Neutrophil (primary cell): Measurements from ENCODE around the gene MYO7B.
"Not testable (repeated sequence)": the region's sequence is repeated elsewhere in the genome, so short reads cannot be mapped to it uniquely, and the experiment has no call there.

Source experiments
- H3K27ac ChIP-seq: fragments of 200-600 bp; sonication (generic); 2 replicates; pipeline ENCODE4 v1.5.1; 2016; ENCODE audit warnings: mild to moderate bottlenecking, moderate library complexity
- H3K27me3 ChIP-seq: fragments of 200-600 bp; sonication (generic); 2 replicates; pipeline ENCODE4 v1.6.0; 2016; ENCODE audit warnings: mild to moderate bottlenecking
- H3K36me3 ChIP-seq: fragments of 200-600 bp; sonication (generic); 2 replicates; pipeline ENCODE4 v1.5.1; 2017
- H3K4me1 ChIP-seq, 2 experiments: fragments of 200-600 bp in 1 of 2; sonication (generic) in 1 of 2; 1 replicate in 1 of 2; 2 replicates in 1 of 2; pipeline versions ENCODE4 v1.5.1 to v1.6.1; 2013 to 2016; ENCODE audit warnings: low read depth in 1 of 2, low read length in 1 of 2, mild to moderate bottlenecking in 1 of 2, moderate library complexity in 1 of 2; ENCODE audit not compliant: control insufficient read depth in 1 of 2, insufficient read depth in 1 of 2
- H3K4me3 ChIP-seq, 2 experiments: fragments of 200-600 bp in 1 of 2; sonication (generic) in 1 of 2; 1 replicate in 1 of 2; 2 replicates in 1 of 2; pipeline ENCODE4 v1.5.1; 2013 to 2016; ENCODE audit warnings: low read depth in 1 of 2, low read length in 1 of 2, mild to moderate bottlenecking in 1 of 2, moderate library complexity in 1 of 2
- H3K9me3 ChIP-seq: fragments of 200-600 bp; sonication (generic); 2 replicates; pipeline ENCODE4 v1.5.1; 2016
- TF ChIP-seq, protein P1 (sequence below): fragments of 200-600 bp; sonication (generic); IDR thresholded peaks from 2 replicates; pipeline ENCODE4 v1.5.1; 2016; ENCODE audit warnings: antibody characterized with exemption

The MYO7B gene

DNA sequence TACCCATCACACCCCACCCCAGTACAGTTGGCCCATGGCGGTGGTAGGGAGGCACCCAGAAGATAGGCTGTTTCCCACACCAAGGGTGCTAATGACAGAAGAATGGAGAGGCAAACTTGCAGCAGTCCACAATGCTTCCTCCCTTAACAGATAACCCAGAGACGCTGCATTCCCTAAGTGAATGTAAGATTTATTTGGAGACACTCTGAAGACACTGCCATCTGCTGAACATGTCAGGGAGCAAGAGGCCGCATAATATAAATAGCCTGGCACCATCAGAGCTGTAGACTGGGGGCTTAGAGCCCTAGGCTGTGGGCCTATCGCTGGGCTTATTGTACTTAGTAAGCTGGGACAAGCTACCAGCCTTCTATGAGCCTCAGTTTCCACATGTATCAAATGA is 7.0 kb upstream of the MYO7B start:
- peaks cover 16 to 24% of the 10 kb centered on the region in 2 experiments for H3K4me1 ChIP-seq
- peaks cover 2% of the 10 kb centered on the region for H3K36me3 ChIP-seq
- no peaks in the 10 kb centered on the region for H3K27me3 ChIP-seq
- no peaks in the 10 kb centered on the region for H3K9me3 ChIP-seq
- no peak overlapping the region for H3K27ac ChIP-seq
- H3K4me3 ChIP-seq = no peak overlapping the region
- TF ChIP-seq, protein P1, sequence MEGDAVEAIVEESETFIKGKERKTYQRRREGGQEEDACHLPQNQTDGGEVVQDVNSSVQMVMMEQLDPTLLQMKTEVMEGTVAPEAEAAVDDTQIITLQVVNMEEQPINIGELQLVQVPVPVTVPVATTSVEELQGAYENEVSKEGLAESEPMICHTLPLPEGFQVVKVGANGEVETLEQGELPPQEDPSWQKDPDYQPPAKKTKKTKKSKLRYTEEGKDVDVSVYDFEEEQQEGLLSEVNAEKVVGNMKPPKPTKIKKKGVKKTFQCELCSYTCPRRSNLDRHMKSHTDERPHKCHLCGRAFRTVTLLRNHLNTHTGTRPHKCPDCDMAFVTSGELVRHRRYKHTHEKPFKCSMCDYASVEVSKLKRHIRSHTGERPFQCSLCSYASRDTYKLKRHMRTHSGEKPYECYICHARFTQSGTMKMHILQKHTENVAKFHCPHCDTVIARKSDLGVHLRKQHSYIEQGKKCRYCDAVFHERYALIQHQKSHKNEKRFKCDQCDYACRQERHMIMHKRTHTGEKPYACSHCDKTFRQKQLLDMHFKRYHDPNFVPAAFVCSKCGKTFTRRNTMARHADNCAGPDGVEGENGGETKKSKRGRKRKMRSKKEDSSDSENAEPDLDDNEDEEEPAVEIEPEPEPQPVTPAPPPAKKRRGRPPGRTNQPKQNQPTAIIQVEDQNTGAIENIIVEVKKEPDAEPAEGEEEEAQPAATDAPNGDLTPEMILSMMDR = no peak

DNA sequence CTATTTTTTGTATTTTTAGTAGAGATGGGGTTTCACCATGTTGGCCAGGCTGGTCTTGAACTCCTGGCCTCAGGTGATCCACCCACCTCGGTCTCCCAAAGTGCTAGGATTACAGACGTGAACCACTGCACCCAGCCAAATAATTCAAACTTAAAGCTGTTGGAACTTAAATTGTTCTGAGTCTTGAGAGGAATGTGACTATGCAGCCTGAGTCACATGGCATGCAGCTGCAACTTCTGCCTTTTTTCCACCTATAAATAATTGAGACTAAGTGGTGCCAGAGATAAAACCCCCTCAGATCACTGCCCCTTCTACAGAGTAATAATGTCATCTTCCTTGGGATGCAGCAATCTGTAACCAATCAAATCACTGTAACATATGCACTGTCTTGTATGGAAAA is 6.1 kb upstream of the MYO7B start:
- not testable (repeated sequence) for H3K27ac ChIP-seq, H3K9me3 ChIP-seq, H3K4me3 ChIP-seq, H3K27me3 ChIP-seq, H3K36me3 ChIP-seq
- peaks cover 16 to 20% of the 10 kb centered on the region in 2 experiments for H3K4me1 ChIP-seq

DNA sequence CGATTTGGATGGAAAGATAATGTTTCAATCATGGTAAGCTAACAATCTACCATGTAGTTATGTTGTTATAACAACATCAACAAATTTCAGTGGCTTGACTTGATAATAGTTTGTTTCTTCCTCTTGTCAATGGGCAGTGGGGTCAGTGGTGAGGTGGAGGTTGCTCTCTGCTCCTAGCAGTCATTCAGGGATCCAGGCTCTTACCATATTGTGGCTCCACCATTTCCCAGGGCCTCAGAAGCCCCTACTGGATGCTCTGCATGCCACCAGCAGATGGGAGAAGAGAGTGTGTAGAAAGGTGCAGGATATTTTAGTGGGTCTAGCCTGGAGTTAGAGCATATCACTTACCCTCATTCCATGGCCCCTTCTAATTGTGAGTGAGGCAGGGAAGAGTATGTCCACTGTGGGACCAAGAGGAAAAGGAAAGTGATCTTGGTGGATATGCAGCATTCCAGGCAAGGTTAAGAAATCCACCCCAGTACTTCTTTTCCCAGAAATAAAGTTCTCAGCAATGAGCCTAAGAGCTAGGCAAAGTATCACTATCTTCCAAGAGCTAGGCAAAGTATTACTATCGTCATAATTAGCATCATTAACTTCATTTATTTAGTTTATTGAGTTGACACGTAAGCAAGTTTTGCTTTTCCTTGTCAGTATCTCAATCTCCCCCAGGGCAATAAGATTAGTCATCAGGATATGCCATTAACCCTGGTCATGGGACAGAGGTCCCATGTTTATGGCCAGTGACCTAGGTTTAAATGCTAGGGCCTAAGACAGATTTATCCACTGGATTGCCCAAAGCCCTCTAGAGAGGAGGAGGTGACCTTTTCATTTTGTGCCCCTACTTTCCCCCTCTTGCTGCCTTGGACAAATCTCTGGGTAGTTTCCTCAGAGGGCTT is 5.0 kb upstream of the MYO7B start:
- TF ChIP-seq, protein P1 = no peak
- H3K9me3 ChIP-seq = no peaks in the 10 kb centered on the region
- H3K4me1 ChIP-seq = peaks cover 10% of the 10 kb centered on the region in 2 experiments
- no peaks in the 10 kb centered on the region for H3K36me3 ChIP-seq
- H3K4me3 ChIP-seq = no peak overlapping the region
- no peak overlapping the region for H3K27ac ChIP-seq
- H3K27me3 ChIP-seq = no peaks in the 10 kb centered on the region

GRCh38 chr2:127531221-127531648 is 4.2 kb upstream of the MYO7B start:
- Histone ChIP-seq H3K4me1 (peaks cover 8% of the 10 kb centered on the region in 2 experiments), H3K4me3 (no peak overlapping the region), H3K9me3 (no peaks in the 10 kb centered on the region), H3K27me3 (no peaks in the 10 kb centered on the region), H3K36me3 (no peaks in the 10 kb centered on the region), H3K27ac (no peak overlapping the region)
- TF ChIP-seq, protein P1 = no peak

DNA sequence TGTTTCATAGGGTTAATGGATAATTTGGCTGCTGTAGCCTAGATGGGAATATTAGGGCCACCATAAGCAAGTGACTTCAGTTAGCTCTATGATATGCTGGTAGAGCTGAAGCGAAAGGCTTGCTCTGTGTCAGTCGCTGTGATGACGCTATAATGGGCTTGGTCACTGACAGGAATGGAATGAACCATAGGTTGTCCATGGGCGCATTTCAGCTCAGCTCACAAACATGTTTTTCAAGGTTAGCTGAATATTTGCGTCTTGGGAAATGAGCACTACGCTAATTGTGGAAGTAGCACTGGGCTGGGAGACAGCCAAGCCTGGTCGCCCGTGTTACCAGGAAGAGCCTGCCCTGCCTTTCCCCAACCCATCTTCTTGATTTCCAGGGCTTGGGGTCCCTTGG is 3.2 kb upstream of the MYO7B start:
- H3K4me1 ChIP-seq = peaks cover 3 to 4% of the 10 kb centered on the region in 2 experiments
- no peak overlapping the region for H3K4me3 ChIP-seq
- no peaks in the 10 kb centered on the region for H3K27me3 ChIP-seq
- no peak overlapping the region for H3K27ac ChIP-seq
- TF ChIP-seq, protein P1 = no peak
- no peaks in the 10 kb centered on the region for H3K36me3 ChIP-seq
- no peaks in the 10 kb centered on the region for H3K9me3 ChIP-seq

- no peaks in the 10 kb centered on the region for H3K4me1 ChIP-seq
- no peaks in the 10 kb centered on the region for H3K9me3 ChIP-seq
- no peak overlapping the region for H3K27ac ChIP-seq
- no peak overlapping the region for H3K4me3 ChIP-seq
- H3K27me3 ChIP-seq = no peaks in the 10 kb centered on the region
- TF ChIP-seq, protein P1 = no peak
- no peaks in the 10 kb centered on the region for H3K36me3 ChIP-seq
Observed at GRCh38 chr2:127535918-127536317, 435 bp downstream of the MYO7B start.
